Lower leg skin (tissue), 4 donors: ENCODE measurements around the gene CSPG4. TPM values are rescaled to one million over a fixed set of nuclear protein-coding genes. Genes with fewer than 3 reads are reported as not detected.
A peak's percentile ranks its signal among the peaks of the same experiment; 100 is the strongest.
"Not testable (repeated sequence)": the region's sequence is repeated elsewhere in the genome, so short reads cannot be mapped to it uniquely, and the experiment has no call there.

Experiments
- DNase-seq, 2 donors: peaks; one replicate each; pipeline ENCODE4 v3.0.0-alpha.2; 2019; ENCODE audit warnings: low spot score in 2 of 2
- H3K4me3 ChIP-seq: fragments of 200-600 bp; sonication (generic); 2 replicates; pipeline ENCODE4 v1.5.1; 2017; ENCODE audit warnings: mild to moderate bottlenecking, low read depth; ENCODE audit not compliant: poor library complexity, severe bottlenecking
- CTCF ChIP-seq, 3 donors: fragments of 450-650 bp; IDR thresholded peaks; one replicate each; pipeline ENCODE4 v1.5.1; 2016; ENCODE audit warnings: antibody characterized with exemption in 3 of 3, mild to moderate bottlenecking in 3 of 3, moderate library complexity in 2 of 3
- POLR2A ChIP-seq, 2 donors: fragments of 450-650 bp; IDR thresholded peaks; one replicate each; pipeline ENCODE4 v1.6.1; 2016 to 2017; ENCODE audit warnings: antibody characterized with exemption in 2 of 2, mild to moderate bottlenecking in 1 of 2, moderate library complexity in 1 of 2
- WGBS, 2 donors: methylation state at CpG; one replicate each; pipeline ENCODE4 v1.1.5; 2018; 5-methylcytosine and 5-hydroxymethylcytosine counted together
- intact Hi-C: fragments of 100-400 bp; cut with DNase I; formaldehyde crosslinking; loops from one replicate; pipeline ENCODE4 v1.15.0; 2023; ENCODE audit warnings: low total_unique reads
- total RNA-seq, 4 donors: library from RNA; depleted of rRNA; stranded (reverse); fragments of >200 nt; gene quantifications; one replicate each; pipeline ENCODE4 v1.1.0, GENCODE V29; 2016

The CSPG4 gene
- total RNA-seq, 4 donors from 2014 or later, result 9.1 to 28.7 (median 10.5) TPM

- no peak for DNase-seq
- no peak for TF ChIP-seq POLR2A (IDR thresholded peaks at IDR 0.05)
- TF ChIP-seq CTCF (IDR thresholded peaks at IDR 0.05), result no peak
- intact Hi-C loops, result no loop called here
- WGBS, 2 donors, result 92 to 94% methylated on average over 22 to 26 of the region's 26 CpGs
- no peak overlapping the region for H3K4me3 ChIP-seq
These were observed 23.8 kb downstream of the CSPG4 start for GRCh38 chr15:75688831-75689230.

- no peak overlapping the region for H3K4me3 ChIP-seq
- DNase-seq, result no peak
- intact Hi-C loops, result no loop called here
- 89 to 95% methylated on average over 6 to 7 of the region's 7 CpGs for WGBS, 2 donors
- no peak for TF ChIP-seq POLR2A (IDR thresholded peaks at IDR 0.05)
- no peak for TF ChIP-seq CTCF (IDR thresholded peaks at IDR 0.05)
These were observed 24.4 kb downstream of the CSPG4 start for GRCh38 chr15:75688278-75688557.

DNA sequence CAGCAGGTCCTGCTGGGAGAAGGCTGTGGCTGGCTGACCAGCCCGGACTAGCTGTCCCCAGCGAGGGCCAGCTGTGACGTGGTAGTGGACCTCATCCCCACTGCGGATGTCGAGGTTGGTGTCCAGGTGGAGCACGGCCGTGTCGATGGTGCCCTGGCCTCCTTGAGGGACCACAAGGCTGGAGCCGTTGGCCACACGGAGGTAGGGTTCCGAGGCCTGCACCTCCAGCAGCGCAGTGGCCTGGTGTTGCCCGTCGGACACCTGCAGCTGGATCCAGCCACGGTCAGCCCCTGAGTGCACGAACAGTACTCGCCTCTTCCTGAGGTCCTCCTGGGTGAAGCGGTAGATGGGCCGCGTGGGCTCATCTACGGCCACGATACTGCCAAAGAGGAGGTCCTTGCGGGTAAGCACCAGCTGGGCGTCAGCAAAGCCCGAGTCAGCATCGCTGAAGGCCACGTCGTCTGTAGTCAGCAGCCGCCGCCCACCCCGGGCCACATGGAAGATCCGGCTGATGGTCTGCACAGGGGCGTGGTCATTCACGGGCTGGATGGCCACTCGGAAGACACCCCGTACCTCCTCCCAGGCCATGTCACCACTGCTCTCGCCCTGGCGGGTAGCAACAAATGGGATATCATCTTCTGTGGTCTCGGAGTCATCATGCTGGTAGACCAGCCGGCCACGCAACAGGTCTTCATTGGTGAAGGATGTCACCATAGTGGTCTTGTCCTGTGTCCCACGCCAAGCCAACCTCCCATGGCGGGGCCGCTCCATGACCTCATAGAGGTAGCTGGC is 25.0 kb downstream of the CSPG4 start:
- no peak overlapping the region for H3K4me3 ChIP-seq
- no peak for TF ChIP-seq POLR2A (IDR thresholded peaks at IDR 0.05)
- TF ChIP-seq CTCF (IDR thresholded peaks at IDR 0.05), result no peak
- intact Hi-C loops, result no loop called here
- 79 to 93% methylated on average over 14 to 20 of the region's 44 CpGs for WGBS, 2 donors
- no peak for DNase-seq

DNA sequence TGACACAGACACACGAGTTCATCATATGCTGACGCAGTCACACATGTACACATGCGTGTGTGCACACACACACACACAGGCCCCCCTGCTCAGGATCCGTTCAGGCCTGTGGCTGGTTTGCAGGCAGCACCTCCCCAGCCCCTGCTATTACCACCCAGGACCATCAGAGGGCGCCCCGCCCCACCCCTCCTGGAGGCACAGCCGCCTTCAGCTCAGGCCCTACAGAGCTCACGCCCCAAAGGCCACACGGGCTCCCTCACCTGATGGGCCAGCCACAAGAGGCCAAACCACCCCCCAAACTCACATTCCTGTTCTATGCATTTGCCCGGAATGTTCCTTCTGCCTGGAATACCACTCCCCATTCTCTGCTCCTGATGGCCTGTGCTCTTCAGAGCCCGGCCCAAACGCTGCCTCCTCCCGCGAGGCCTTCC is 26.4 kb downstream of the CSPG4 start:
- peak; percentile 75 to 96 for DNase-seq
- intact Hi-C loops, H3K4me3 ChIP-seq: not testable (repeated sequence)
- WGBS, 2 donors, result 5 to 19% methylated on average over 7 to 14 of the region's 14 CpGs

DNA sequence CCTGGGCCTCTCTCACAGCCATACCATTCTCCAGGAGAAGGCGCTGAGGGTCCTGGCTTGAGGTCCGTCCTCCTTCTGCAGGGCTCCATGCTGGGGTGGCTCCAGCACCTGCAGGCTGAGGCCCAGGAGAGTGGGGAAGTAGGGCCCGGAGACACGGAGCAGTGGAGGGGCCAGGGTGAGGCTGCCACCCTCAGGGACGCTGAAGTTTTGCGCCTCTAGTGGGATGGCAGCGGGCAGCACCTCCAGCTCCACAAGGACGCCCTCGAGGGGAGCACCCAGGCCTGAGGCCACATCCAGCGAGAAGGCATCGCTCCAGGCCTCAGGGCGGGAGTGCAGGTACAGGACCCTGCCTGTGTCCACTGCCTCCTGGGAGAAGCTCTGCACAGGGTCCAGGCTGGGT is 27.5 kb downstream of the CSPG4 start:
- intact Hi-C loops, result no loop called here
- TF ChIP-seq CTCF (IDR thresholded peaks at IDR 0.05), result no peak
- TF ChIP-seq POLR2A (IDR thresholded peaks at IDR 0.05), result no peak
- H3K4me3 ChIP-seq, result no peak overlapping the region
- WGBS, 2 donors, result 84 to 85% methylated on average over 10 to 11 of the region's 12 CpGs
- no peak for DNase-seq

DNA sequence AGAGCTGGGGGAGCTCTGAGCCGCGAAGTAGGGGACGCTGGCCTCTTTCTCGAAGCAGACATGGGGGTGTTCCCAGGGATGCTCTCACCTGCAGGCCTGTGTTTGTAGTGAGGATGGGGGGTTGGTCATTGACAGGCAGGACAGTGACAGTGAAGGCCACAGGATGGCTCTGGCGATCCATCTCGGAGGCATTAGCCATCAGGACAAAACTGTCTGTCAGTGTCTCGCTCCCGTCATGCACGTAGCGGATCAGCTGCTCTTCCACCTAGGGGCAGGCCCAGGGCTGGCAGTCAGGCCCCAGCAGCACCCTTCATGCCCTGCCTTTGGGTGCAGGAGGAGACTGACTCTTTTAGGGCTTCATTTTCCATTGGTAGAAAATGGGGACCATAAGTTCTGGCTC is 28.0 kb downstream of the CSPG4 start:
- no peak for DNase-seq
- TF ChIP-seq POLR2A (IDR thresholded peaks at IDR 0.05), result no peak
- TF ChIP-seq CTCF (IDR thresholded peaks at IDR 0.05), result no peak
- H3K4me3 ChIP-seq, result no peak overlapping the region
- 85 to 88% methylated on average over 10 of the region's 10 CpGs for WGBS, 2 donors
- intact Hi-C loops, result loop anchor here (5.0 kb wide), 1 partner anchor 118 kb away; no protein-coding TSS in a partner anchor
